Adipose tissue (tissue), 3 donors: Measurements from ENCODE around the gene RUNX3. TPM values are rescaled to one million over a fixed set of nuclear protein-coding genes. Genes with fewer than 3 reads are reported as not detected.

Experiments used
- H3K27ac ChIP-seq: one replicate; pipeline ENCODE4 v1.5.1; 2013; ENCODE audit warnings: low read depth, low read length
- WGBS, 3 donors: extraction: QIAGEN DNeasy Blood & Tissue Kit; methylation state at CpG; one replicate each; pipeline ENCODE4 v1.1.7; 2013; 5-methylcytosine and 5-hydroxymethylcytosine counted together
- polyA plus RNA-seq, 3 donors: library from polyadenylated mRNA; stranded (reverse); fragments of 200-250 nt; gene quantifications; one replicate each; pipeline ENCODE4 v1.2.3, GENCODE V29; 2013
- donor health status: healthy with polysubstance abuse.
- donor health status: Bipolar disorder and iron deficiency.
- donor health status: healthy.

RUNX3 gene
- polyA plus RNA-seq, 3 donors = 0.67 to 2.0 (median 0.70) TPM

GRCh38 chr1:24878775-24879742 lies 51.0 kb downstream of the RUNX3 start:
- no peak overlapping the region for H3K27ac ChIP-seq
- 81 to 84% (median 81%) methylated on average over 7 of the region's 7 CpGs for WGBS, 3 donors

- no peak overlapping the region for H3K27ac ChIP-seq
- 73 to 86% (median 73%) methylated on average over 6 of the region's 6 CpGs for WGBS, 3 donors
Measured at GRCh38 chr1:24878045-24878444, 52.0 kb downstream of the RUNX3 start.

GRCh38 chr1:24875991-24876506 lies 54.0 kb downstream of the RUNX3 start:
- no peak overlapping the region for H3K27ac ChIP-seq
- 55 to 72% (median 69%) methylated on average over 3 to 8 of the region's 8 CpGs for WGBS, 3 donors

- no peak overlapping the region for H3K27ac ChIP-seq
- 64 to 77% (median 68%) methylated on average over 8 of the region's 8 CpGs for WGBS, 3 donors
Measured at GRCh38 chr1:24875257-24875656, 54.8 kb downstream of the RUNX3 start.

- WGBS, 3 donors = 60 to 67% (median 64%) methylated on average over 16 of the region's 16 CpGs
- H3K27ac ChIP-seq = no peak overlapping the region
Measured at GRCh38 chr1:24874611-24875234, 55.4 kb downstream of the RUNX3 start.

GRCh38 chr1:24874056-24874455 lies 56.0 kb downstream of the RUNX3 start:
- WGBS, 3 donors = 70 to 93% (median 92%) methylated on average over 7 of the region's 7 CpGs
- H3K27ac ChIP-seq = no peak overlapping the region

- H3K27ac ChIP-seq = no peak overlapping the region
- WGBS, 3 donors = 42 to 84% (median 80%) methylated on average over 1 of the region's 1 CpG
Measured at GRCh38 chr1:24873148-24873547, 56.9 kb downstream of the RUNX3 start.

GRCh38 chr1:24872061-24872850 lies 57.8 kb downstream of the RUNX3 start:
- WGBS, 3 donors = 54 to 81% (median 58%) methylated on average over 19 of the region's 19 CpGs
- no peak overlapping the region for H3K27ac ChIP-seq

- WGBS, 3 donors = 78 to 88% (median 81%) methylated on average over 11 of the region's 11 CpGs
Measured at GRCh38 chr1:24871306-24871901, 58.7 kb downstream of the RUNX3 start.

GRCh38 chr1:24870551-24871195 lies 59.4 kb downstream of the RUNX3 start:
- 32 to 51% (median 41%) methylated on average over 20 of the region's 20 CpGs for WGBS, 3 donors
- no peak overlapping the region for H3K27ac ChIP-seq

More at GRCh38 chr1:24871306-24871901, 58.7 kb downstream of the RUNX3 start:
- no peak overlapping the region for H3K27ac ChIP-seq

- 80 to 83% (median 82%) methylated on average over 22 of the region's 22 CpGs for WGBS, 3 donors
- H3K27ac ChIP-seq = no peak overlapping the region
Measured at GRCh38 chr1:24868016-24868875, 61.8 kb downstream of the RUNX3 start.

GRCh38 chr1:24867084-24867870 lies 62.8 kb downstream of the RUNX3 start:
- H3K27ac ChIP-seq = no peak overlapping the region
- 73% methylated on average over 17 to 18 of the region's 18 CpGs for WGBS, 3 donors

- no peak overlapping the region for H3K27ac ChIP-seq
- WGBS, 3 donors = 79 to 82% (median 82%) methylated on average over 17 of the region's 17 CpGs
Measured at GRCh38 chr1:24866211-24867083, 63.6 kb downstream of the RUNX3 start.

- 85 to 88% (median 87%) methylated on average over 3 of the region's 3 CpGs for WGBS, 3 donors
Measured at GRCh38 chr1:24865587-24865986, 64.5 kb downstream of the RUNX3 start.

GRCh38 chr1:24865168-24865567 lies 64.9 kb downstream of the RUNX3 start:
- no peak overlapping the region for H3K27ac ChIP-seq

More at GRCh38 chr1:24865587-24865986, 64.5 kb downstream of the RUNX3 start:
- no peak overlapping the region for H3K27ac ChIP-seq

More at GRCh38 chr1:24865168-24865567, 64.9 kb downstream of the RUNX3 start:
- 83 to 88% (median 85%) methylated on average over 7 of the region's 7 CpGs for WGBS, 3 donors
